ENCODE data around the gene OSBPL10. TPM values are rescaled to one million over a fixed set of nuclear protein-coding genes. Genes with fewer than 3 reads are reported as not detected.

The OSBPL10 gene
- total RNA-seq, 4 donors from 2014 or later = 12.5 to 38.3 (median 22.7) TPM

DNA sequence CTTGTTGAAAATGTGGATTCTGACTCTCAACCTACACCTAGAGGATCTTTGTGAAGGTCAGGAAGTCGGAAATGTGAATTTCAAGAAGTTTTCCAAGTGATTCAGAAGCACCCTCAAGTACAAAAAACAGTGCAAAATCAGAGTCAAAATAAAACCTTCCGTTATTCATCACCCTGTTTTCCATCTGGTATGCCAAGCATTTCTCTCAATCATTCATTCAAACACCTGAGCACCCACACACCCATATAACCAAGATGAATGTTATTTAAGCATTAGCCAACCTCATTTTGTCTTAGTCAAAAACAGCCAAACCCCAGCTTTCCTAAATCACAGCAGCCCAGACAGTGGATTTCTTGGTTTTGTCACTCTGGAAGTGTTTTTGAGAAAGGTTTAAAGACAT, 91.1 kb downstream of the OSBPL10 start:
- Histone ChIP-seq H3K4me3 (no peak overlapping the region), H3K4me1 (peaks cover 32% of the 10 kb centered on the region), H3K27me3 (no peaks in the 10 kb centered on the region), H3K9me3 (no peaks in the 10 kb centered on the region), H3K36me3 (no peaks in the 10 kb centered on the region), H3K27ac (no peak overlapping the region)
- no peak for DNase-seq (ENCODE audit: low spot score in 2 of 2)
- TF ChIP-seq POLR2A (IDR thresholded peaks at IDR 0.05) = no peak
- TF ChIP-seq, protein P1, sequence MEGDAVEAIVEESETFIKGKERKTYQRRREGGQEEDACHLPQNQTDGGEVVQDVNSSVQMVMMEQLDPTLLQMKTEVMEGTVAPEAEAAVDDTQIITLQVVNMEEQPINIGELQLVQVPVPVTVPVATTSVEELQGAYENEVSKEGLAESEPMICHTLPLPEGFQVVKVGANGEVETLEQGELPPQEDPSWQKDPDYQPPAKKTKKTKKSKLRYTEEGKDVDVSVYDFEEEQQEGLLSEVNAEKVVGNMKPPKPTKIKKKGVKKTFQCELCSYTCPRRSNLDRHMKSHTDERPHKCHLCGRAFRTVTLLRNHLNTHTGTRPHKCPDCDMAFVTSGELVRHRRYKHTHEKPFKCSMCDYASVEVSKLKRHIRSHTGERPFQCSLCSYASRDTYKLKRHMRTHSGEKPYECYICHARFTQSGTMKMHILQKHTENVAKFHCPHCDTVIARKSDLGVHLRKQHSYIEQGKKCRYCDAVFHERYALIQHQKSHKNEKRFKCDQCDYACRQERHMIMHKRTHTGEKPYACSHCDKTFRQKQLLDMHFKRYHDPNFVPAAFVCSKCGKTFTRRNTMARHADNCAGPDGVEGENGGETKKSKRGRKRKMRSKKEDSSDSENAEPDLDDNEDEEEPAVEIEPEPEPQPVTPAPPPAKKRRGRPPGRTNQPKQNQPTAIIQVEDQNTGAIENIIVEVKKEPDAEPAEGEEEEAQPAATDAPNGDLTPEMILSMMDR (IDR thresholded peaks at IDR 0.05) = no peak
- 88% methylated on average over 2 of the region's 2 CpGs for WGBS

DNA sequence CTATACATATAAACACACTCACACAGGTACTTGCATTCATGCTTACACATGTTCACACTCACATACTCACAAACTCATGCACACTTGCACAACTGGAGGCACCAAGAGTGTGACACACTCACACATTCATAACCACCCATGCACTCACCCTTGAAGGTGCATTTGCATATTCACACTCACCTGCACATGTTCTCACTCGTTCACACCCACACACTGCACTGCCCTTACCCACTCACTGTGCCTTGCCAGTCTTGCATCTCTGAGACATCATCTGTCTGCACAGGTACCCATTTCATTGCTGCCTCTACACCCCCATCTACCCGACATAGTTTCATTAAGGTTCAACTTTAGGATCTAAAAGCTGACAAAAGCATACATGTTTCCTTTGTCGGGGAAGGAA, 95.8 kb downstream of the OSBPL10 start:
- H3K4me3 ChIP-seq = no peak overlapping the region
- DNase-seq (ENCODE audit: low spot score in 2 of 2) = no peak
- WGBS = 86% methylated on average over 3 of the region's 3 CpGs
- H3K27ac ChIP-seq = no peak overlapping the region
- no peaks in the 10 kb centered on the region for H3K9me3 ChIP-seq
- H3K4me1 ChIP-seq = peaks cover 10% of the 10 kb centered on the region
- H3K27me3 ChIP-seq = no peaks in the 10 kb centered on the region
- no peaks in the 10 kb centered on the region for H3K36me3 ChIP-seq
- TF ChIP-seq POLR2A (IDR thresholded peaks at IDR 0.05) = no peak

DNA sequence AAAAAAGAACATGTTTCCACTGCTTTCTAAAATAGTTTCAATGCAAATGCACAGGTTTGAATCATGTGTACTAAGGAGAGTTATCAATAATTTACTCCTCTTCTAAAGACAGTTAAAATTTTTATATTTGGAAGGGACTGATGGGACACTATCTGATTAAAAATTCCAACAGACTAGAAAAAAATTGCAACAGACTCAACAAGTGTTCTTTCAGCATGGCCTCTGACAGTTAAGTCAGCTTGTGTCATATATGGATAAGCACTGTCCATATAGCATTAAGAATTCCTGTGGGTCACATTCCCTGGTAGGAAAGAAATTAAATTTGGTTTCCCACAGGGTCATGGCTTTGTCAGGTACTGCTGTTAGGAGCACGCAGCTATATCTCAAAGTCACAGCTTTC, 96.8 kb downstream of the OSBPL10 start:
- Histone ChIP-seq H3K4me3 (no peak overlapping the region), H3K27ac (no peak overlapping the region), H3K27me3 (no peaks in the 10 kb centered on the region), H3K9me3 (no peaks in the 10 kb centered on the region), H3K4me1 (peaks cover 10% of the 10 kb centered on the region), H3K36me3 (no peaks in the 10 kb centered on the region)
- WGBS = 100% methylated on average over 1 of the region's 1 CpG
- TF ChIP-seq EP300 (IDR thresholded peaks at IDR 0.05) (no peak), POLR2A (IDR thresholded peaks at IDR 0.05) (no peak), POLR2AphosphoS5 (IDR thresholded peaks at IDR 0.05) (no peak)
- TF ChIP-seq, protein P1 (IDR thresholded peaks at IDR 0.05) = no peak
- DNase-seq (ENCODE audit: low spot score in 2 of 2) = no peak

DNA sequence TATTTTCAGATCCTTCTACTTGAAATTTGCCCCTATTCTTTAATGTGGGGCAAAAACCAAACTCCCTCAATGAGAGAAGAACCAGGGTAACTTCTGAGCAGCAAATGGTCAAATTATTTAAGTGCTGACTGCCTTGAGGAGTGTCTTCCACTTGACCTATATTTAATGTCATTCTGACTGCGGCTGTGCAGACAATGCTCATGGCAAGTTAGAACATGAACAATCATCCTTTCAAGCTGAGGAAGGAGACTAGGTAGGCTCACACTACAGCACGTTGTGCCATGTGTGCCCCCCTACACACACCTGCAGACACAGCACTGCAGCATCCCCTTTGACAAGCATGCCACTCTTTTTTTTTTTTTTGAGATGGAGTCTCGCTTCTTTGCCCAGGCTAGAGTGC, 98.2 kb downstream of the OSBPL10 start:
- H3K27me3 ChIP-seq = no peaks in the 10 kb centered on the region
- H3K27ac ChIP-seq = no peak overlapping the region
- H3K36me3 ChIP-seq = no peaks in the 10 kb centered on the region
- H3K4me1 ChIP-seq = peaks cover 12% of the 10 kb centered on the region
- H3K4me3 ChIP-seq = no peak overlapping the region
- no peaks in the 10 kb centered on the region for H3K9me3 ChIP-seq
- DNase-seq (ENCODE audit: low spot score in 2 of 2) = no peak
- 57% methylated on average over 3 of the region's 3 CpGs for whole genome bisulfite sequencing
- TF ChIP-seq EP300 (IDR thresholded peaks at IDR 0.05) (no peak), POLR2A (IDR thresholded peaks at IDR 0.05) (no peak), POLR2AphosphoS5 (IDR thresholded peaks at IDR 0.05) (no peak)
- TF ChIP-seq, protein P1 (IDR thresholded peaks at IDR 0.05) = no peak

DNA sequence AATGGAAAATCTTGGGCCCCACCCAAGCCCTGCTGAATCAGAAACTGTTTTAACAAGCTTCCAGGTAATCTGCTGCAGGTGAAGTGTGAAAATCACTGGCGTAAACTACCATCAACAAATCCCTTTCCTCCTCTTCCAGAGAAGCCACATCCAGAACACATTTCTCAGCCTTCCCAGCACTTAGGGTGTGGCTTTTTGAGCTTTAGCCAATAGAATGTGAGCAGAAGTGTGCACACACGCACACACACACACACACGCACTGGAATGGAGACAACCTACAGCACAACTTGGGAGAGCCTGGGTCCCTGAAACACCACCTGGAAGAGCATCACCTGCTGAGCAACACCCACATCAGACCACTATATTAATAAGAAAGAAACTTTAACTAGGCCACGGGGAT, 98.6 kb downstream of the OSBPL10 start:
- Histone ChIP-seq H3K4me1 (peaks cover 14% of the 10 kb centered on the region), H3K4me3 (no peak overlapping the region), H3K36me3 (no peaks in the 10 kb centered on the region), H3K9me3 (no peaks in the 10 kb centered on the region), H3K27me3 (no peaks in the 10 kb centered on the region), H3K27ac (peak overlapping the region; percentile 46)
- no peak for DNase-seq (ENCODE audit: low spot score in 2 of 2)
- 51% methylated on average over 4 of the region's 4 CpGs for WGBS
- TF ChIP-seq POLR2A (IDR thresholded peaks at IDR 0.05) (no peak), EP300 (IDR thresholded peaks at IDR 0.05) (no peak), POLR2AphosphoS5 (IDR thresholded peaks at IDR 0.05) (no peak)
- TF ChIP-seq, protein P1 (IDR thresholded peaks at IDR 0.05) = no peak

DNA sequence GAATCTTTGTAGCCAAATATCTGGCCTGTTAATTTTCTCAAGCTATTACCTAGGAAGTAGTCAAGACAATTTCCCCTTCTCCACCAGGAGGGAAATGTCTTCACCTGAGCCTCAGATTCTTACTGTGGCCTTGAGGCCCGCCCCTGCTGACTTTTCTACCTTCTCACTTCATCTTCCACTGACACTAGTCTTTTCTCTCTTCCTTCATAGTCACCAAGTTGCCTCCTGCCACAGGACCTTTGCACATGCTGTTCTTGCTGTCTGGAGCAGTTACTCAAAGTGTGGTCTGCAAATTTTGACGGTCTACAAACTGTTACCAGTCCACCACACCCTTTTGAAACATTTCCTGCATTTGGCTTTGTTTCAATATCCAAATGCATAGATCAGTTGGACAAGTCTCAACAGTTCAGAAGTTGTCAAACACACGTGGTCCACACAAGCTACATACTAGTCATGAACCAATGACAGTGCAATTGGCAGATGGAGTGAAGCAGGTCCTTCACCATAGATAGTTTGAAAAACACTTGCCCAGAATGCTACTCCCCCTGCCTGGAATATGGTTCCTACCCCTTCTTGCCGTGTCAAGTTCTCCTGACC, 100.5 kb downstream of the OSBPL10 start:
- 49% methylated on average over 4 of the region's 4 CpGs for WGBS
- Histone ChIP-seq H3K4me3 (no peak overlapping the region), H3K4me1 (peaks cover 18% of the 10 kb centered on the region), H3K27ac (no peak overlapping the region), H3K9me3 (no peaks in the 10 kb centered on the region), H3K36me3 (no peaks in the 10 kb centered on the region), H3K27me3 (no peaks in the 10 kb centered on the region)
- no peak for DNase-seq (ENCODE audit: low spot score in 2 of 2)
- TF ChIP-seq EP300 (IDR thresholded peaks at IDR 0.05) (no peak), POLR2A (IDR thresholded peaks at IDR 0.05) (no peak), POLR2AphosphoS5 (IDR thresholded peaks at IDR 0.05) (no peak)
- TF ChIP-seq, protein P1 (IDR thresholded peaks at IDR 0.05) = no peak
